ENCODE data around the gene ABCA2.

Gene ABCA2

GRCh38 chr9:136964833-136965422 lies 63.1 kb downstream of the ABCA2 start:
- DNase-seq (ENCODE audit: low read depth in 2 of 2), result no peak

GRCh38 chr9:136964171-136964689 lies 63.8 kb downstream of the ABCA2 start:
- DNase-seq (ENCODE audit: low read depth in 2 of 2), result no peak

GRCh38 chr9:136963751-136964150 lies 64.3 kb downstream of the ABCA2 start:
- no peak for DNase-seq (ENCODE audit: low read depth in 2 of 2)

- no peak for DNase-seq (ENCODE audit: low read depth in 2 of 2)
These were observed 64.7 kb downstream of the ABCA2 start for GRCh38 chr9:136963341-136963740.

- no peak for DNase-seq (ENCODE audit: low read depth in 2 of 2)
These were observed 65.3 kb downstream of the ABCA2 start for GRCh38 chr9:136962701-136963248.

- DNase-seq (ENCODE audit: low read depth in 2 of 2), result no peak
These were observed 65.9 kb downstream of the ABCA2 start for GRCh38 chr9:136962163-136962562.

- DNase-seq (ENCODE audit: low read depth in 2 of 2), result no peak
These were observed 66.6 kb downstream of the ABCA2 start for GRCh38 chr9:136961279-136962065.

GRCh38 chr9:136960938-136961275 lies 67.1 kb downstream of the ABCA2 start:
- no peak for DNase-seq (ENCODE audit: low read depth in 2 of 2)

GRCh38 chr9:136960212-136960937 lies 67.7 kb downstream of the ABCA2 start:
- DNase-seq (ENCODE audit: low read depth in 2 of 2), result no peak

- no peak for DNase-seq (ENCODE audit: low read depth in 2 of 2)
These were observed 68.9 kb downstream of the ABCA2 start for GRCh38 chr9:136958898-136959850.

GRCh38 chr9:136958473-136958872 lies 69.6 kb downstream of the ABCA2 start:
- DNase-seq (ENCODE audit: low read depth in 2 of 2), result no peak

GRCh38 chr9:136957901-136958300 lies 70.1 kb downstream of the ABCA2 start:
- DNase-seq (ENCODE audit: low read depth in 2 of 2), result no peak

- DNase-seq (ENCODE audit: low read depth in 2 of 2), result no peak
These were observed 70.6 kb downstream of the ABCA2 start for GRCh38 chr9:136957461-136957860.

Measured in stimulated activated CD8-positive, alpha-beta memory T cell treated with anti-CD3 and anti-CD28 coated beads, Interleukin-15, amount 100 ng/mL, for 48 hours (primary cell).